ENCODE results near the gene PIK3CA. TPM values are rescaled to one million over a fixed set of nuclear protein-coding genes. Genes with fewer than 3 reads are reported as not detected.
"Not testable (repeated sequence)": the region's sequence is repeated elsewhere in the genome, so short reads cannot be mapped to it uniquely, and the experiment has no call there.

The PIK3CA gene
- total RNA-seq, 1 donor from 2014 or later, result 20.0 TPM

- Mint-ChIP-seq H3K4me1 (ENCODE audit: low read depth, unreplicated experiment) (peaks cover 12% of the 10 kb centered on the region), H3K36me3 (ENCODE audit: unreplicated experiment) (no peaks in the 10 kb centered on the region), H3K9me3 (ENCODE audit: unreplicated experiment) (peaks cover 2% of the 10 kb centered on the region), H3K27ac (ENCODE audit: unreplicated experiment) (no peak overlapping the region), H3K4me3 (ENCODE audit: unreplicated experiment) (no peak overlapping the region), H3K27me3 (ENCODE audit: unreplicated experiment) (peaks cover 2% of the 10 kb centered on the region)
- no peak for TF ChIP-seq CTCF (IDR thresholded peaks at IDR 0.05; ENCODE audit: partially characterized antibody, unreplicated experiment)
- no peak for DNase-seq
Measured at GRCh38 chr3:179266701-179267211, 118.6 kb downstream of the PIK3CA start.

GRCh38 chr3:179268400-179269051 is 120.4 kb downstream of the PIK3CA start:
- H3K36me3 Mint-ChIP-seq (ENCODE audit: unreplicated experiment), result no peaks in the 10 kb centered on the region
- peaks cover 12% of the 10 kb centered on the region for H3K4me1 Mint-ChIP-seq (ENCODE audit: low read depth, unreplicated experiment)
- peaks cover 2% of the 10 kb centered on the region for H3K27me3 Mint-ChIP-seq (ENCODE audit: unreplicated experiment)
- TF ChIP-seq CTCF (IDR thresholded peaks at IDR 0.05; ENCODE audit: partially characterized antibody, unreplicated experiment), result no peak
- H3K4me3 Mint-ChIP-seq (ENCODE audit: unreplicated experiment), result no peak overlapping the region
- H3K9me3 Mint-ChIP-seq (ENCODE audit: unreplicated experiment), result no peaks in the 10 kb centered on the region
- no peak for DNase-seq
- no peak overlapping the region for H3K27ac Mint-ChIP-seq (ENCODE audit: unreplicated experiment)

DNA sequence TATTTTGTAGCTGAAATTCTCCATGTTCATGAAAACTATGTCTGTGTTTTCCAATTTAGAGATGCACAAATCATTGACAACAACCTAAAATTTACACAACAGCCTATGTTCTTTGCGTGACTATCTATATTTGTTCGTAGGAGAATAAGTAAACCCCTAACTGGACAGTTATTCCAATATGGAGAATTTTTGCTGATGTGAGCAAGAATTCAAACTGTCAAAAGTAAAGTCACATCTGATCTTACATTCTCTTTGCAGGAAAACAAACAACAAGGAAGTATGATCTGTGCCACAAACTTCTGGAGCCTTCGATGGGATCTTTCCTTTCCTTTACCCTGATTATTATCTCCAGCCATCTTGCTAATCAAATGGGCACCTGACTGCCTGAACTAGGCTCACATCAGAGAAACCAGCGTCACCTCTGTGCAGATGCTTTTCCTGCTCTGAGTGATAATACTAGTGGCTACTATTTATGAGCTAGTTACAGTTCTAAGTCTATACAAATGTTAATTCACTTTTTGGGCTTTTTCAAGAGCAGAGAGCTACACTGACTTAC is 121.1 kb downstream of the PIK3CA start:
- Mint-ChIP-seq H3K36me3 (ENCODE audit: unreplicated experiment) (no peaks in the 10 kb centered on the region), H3K27me3 (ENCODE audit: unreplicated experiment) (peaks cover 2% of the 10 kb centered on the region), H3K9me3 (ENCODE audit: unreplicated experiment) (no peaks in the 10 kb centered on the region), H3K4me3 (ENCODE audit: unreplicated experiment) (no peak overlapping the region), H3K4me1 (ENCODE audit: low read depth, unreplicated experiment) (peaks cover 10% of the 10 kb centered on the region), H3K27ac (ENCODE audit: unreplicated experiment) (no peak overlapping the region)
- no peak for DNase-seq
- no peak for TF ChIP-seq CTCF (IDR thresholded peaks at IDR 0.05; ENCODE audit: partially characterized antibody, unreplicated experiment)

DNA sequence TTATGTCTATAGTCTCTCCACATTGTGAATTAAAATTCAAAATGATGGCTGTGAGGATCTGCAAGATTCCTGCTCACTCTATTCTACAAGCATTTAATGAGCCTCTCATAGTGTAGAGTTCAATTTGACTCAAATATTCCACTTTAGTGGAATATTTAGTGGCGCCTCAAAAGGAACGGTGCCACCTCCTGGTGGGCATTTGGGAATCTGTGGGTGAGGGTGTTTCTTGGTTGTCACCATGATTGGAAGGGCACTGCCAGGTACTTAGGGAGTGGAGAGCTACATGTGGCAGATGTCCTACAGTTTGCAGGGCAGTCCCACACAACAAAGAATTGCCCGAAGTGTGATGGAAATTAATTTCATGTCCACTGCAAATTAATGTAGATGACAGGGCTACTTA is 124.2 kb downstream of the PIK3CA start:
- no peaks in the 10 kb centered on the region for H3K4me1 Mint-ChIP-seq (ENCODE audit: low read depth, unreplicated experiment)
- no peak overlapping the region for H3K4me3 Mint-ChIP-seq (ENCODE audit: unreplicated experiment)
- TF ChIP-seq CTCF (IDR thresholded peaks at IDR 0.05; ENCODE audit: partially characterized antibody, unreplicated experiment), result no peak
- H3K27ac Mint-ChIP-seq (ENCODE audit: unreplicated experiment), result no peak overlapping the region
- no peaks in the 10 kb centered on the region for H3K36me3 Mint-ChIP-seq (ENCODE audit: unreplicated experiment)
- DNase-seq, result no peak
- H3K27me3 Mint-ChIP-seq (ENCODE audit: unreplicated experiment), result no peaks in the 10 kb centered on the region
- no peaks in the 10 kb centered on the region for H3K9me3 Mint-ChIP-seq (ENCODE audit: unreplicated experiment)

- H3K27me3 Mint-ChIP-seq (ENCODE audit: unreplicated experiment); H3K4me1 Mint-ChIP-seq (ENCODE audit: low read depth, unreplicated experiment): not testable (repeated sequence)
Measured at GRCh38 chr3:179274434-179274833, 126.3 kb downstream of the PIK3CA start.

More at GRCh38 chr3:179274434-179274833, 126.3 kb downstream of the PIK3CA start:
- H3K4me3 Mint-ChIP-seq (ENCODE audit: unreplicated experiment); H3K9me3 Mint-ChIP-seq (ENCODE audit: unreplicated experiment); H3K36me3 Mint-ChIP-seq (ENCODE audit: unreplicated experiment); H3K27ac Mint-ChIP-seq (ENCODE audit: unreplicated experiment); DNase-seq: not testable (repeated sequence)
